A204.1 (cell line): ENCODE measurements around the gene ALPK3.
"Not testable (repeated sequence)": the region's sequence is repeated elsewhere in the genome, so short reads cannot be mapped to it uniquely, and the experiment has no call there.

ENCODE experiments used
- FAIRE-seq: peaks from 2 replicates; lab custom pipeline; 2012; peaks lifted over from hg19 to GRCh38; lab: Jason Lieb, UNC

Gene ALPK3

DNA sequence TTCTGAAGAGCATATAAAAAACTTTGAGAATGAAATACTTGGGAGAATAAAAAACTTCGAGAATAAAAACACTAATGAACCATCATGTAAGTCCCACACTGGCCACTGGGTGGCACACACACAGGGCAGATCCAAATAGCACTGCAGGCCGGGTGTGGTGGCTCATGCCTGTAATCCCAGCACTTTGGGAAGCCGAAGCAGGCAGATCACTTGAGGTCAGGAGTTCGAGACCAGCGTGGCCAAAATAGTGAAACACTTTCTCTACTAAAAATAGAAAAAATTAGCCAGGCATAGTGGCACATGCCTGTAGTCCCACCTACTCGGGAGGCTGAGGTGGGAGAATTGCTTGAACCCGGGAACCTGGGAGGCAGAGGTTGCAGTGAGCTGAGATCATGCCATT lies 28.5 kb downstream of the ALPK3 start:
- FAIRE-seq, result not testable (repeated sequence)

- no peak for FAIRE-seq
Measured at GRCh38 chr15:84846269-84846668, 29.1 kb downstream of the ALPK3 start.

- no peak for FAIRE-seq
Measured at GRCh38 chr15:84847382-84847781, 30.2 kb downstream of the ALPK3 start.

DNA sequence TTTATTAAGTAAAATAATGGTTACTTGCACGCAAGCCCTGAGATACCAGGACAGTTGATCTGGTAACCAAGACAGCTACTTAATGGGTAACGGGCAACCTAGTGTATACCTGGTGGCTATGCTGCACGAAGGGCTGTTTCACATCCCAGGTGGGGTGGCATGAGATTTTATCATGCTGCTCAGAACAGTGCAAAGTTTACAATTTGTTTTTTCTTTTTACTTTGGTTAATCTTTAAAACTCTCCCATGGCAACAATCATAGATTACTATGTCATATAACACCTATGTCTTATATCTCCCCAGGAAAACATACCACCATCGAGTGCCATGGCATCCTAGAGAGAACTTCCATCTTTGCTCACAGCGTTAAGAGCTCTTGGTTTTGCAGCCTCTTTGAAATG lies 35.1 kb downstream of the ALPK3 start:
- no peak for FAIRE-seq

DNA sequence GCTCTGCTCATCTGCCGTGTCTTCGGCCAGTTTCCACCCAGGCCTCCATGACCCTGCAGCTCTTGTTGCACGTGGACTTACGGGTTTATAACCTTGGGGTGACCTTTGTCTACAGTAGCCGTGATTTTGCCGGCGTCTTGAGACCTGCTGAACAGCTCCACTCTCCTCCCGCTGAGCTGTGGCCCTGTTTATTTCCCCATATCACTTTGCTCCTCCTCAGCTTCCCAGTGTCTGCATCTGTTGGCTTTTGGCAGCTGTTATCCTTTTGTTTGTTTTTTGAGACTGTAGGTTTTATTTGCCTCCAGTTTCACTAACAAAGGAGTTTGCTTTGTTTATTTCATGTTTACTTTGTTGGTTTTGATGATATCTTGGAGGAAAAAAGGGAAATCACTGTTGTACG lies 38.0 kb downstream of the ALPK3 start:
- FAIRE-seq, result no peak

DNA sequence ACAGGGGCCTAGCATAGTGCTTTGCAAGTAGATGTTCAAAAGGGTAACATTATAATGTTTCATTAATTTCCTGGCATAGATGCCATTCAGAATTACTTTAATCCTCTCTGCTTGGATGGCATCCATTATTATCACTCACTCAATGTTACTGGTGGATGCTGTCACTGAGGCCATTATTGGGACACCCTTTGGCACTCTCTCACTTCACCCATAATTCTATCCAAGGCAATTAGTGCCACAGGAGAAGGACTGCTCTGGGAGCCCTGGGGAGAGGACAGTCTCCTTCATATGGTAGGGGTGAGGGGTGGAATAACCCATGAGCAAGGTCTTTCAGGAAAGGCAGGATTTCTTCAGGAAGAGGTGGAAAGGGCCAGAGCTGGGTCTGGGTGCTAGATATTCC lies 38.6 kb downstream of the ALPK3 start:
- no peak for FAIRE-seq

DNA sequence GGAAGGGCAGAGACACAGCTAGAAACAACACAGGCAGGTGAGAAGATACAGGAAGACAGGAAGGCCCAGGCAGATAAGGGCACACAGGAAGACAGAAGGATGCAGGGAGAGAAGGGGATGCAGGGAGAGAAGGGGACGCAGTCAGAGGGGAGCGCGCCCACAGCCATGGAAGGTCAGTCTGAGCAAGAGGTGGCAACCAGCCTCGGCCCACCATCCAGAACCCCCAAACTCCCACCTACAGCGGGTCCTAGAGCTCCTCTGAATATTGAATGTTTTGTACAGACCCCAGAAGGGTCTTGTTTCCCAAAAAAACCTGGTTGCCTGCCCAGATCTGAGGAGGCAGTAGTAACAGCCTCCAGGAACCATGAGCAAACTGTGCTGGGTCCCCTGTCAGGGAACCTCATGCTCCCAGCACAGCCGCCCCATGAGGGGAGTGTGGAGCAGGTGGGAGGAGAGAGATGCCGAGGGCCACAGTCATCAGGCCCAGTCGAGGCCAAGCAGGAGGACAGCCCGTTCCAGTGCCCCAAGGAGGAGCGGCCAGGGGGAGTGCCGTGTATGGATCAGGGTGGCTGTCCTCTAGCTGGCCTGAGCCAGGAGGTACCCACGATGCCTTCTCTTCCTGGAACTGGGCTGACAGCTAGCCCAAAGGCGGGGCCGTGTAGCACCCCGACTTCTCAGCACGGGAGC lies 39.7 kb downstream of the ALPK3 start:
- no peak for FAIRE-seq

DNA sequence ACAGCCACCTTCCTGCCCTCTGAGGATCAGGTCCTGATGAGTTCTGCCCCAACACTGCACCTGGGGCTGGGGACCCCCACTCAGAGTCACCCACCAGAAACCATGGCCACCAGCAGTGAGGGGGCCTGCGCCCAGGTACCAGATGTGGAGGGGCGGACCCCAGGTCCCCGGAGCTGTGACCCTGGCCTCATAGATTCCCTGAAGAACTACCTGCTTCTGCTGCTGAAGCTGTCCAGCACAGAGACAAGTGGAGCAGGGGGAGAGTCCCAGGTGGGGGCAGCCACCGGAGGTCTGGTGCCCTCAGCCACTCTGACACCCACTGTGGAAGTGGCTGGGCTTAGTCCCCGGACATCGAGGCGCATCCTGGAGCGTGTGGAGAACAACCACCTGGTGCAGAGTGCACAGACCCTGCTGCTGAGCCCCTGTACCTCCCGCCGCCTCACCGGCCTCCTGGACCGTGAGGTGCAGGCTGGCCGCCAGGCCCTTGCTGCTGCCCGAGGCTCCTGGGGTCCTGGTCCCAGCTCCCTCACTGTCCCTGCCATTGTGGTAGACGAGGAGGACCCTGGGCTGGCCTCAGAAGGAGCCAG lies 40.4 kb downstream of the ALPK3 start:
- FAIRE-seq, result no peak

- FAIRE-seq, result no peak
Measured at GRCh38 chr15:84858231-84858630, 41.1 kb downstream of the ALPK3 start.

GRCh38 chr15:84859144-84859543 lies 42.0 kb downstream of the ALPK3 start:
- no peak for FAIRE-seq

DNA sequence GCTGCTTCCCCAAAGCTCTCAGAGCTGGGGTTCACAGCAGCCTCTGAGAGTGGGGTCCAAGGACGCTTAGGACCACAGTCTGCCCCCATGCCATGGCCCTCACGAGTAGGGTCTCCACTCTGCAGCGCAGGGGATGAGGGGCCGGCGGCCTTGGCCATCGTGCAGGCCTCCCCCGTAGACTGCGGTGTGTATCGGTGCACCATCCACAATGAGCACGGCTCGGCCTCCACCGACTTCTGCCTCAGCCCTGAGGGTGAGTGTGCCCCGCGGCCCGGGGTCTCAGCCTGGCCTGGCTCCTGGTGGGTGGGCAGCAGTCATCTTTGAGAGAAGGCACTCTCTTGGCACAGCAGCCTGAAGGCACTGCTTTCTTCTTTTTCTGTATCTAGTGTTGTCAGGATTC lies 42.5 kb downstream of the ALPK3 start:
- no peak for FAIRE-seq

DNA sequence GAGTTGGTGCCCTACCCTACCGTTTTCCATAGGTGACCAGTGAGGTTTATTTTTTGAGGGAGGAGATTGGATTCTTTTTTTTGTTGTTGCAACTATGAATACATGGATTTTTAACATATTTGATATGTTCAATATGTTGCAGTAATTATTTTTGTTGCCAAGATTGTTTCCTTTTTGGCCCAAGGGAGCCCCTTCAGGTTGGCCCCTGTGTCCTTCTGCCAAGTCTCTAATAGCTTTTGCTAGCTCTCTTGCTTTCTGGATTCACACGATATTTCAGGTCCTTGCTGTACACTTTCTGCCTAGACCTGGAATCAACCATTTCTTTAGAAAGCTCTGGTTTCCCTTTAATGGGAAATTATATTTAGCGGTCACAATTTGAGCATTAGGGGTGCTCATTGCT lies 44.6 kb downstream of the ALPK3 start:
- no peak for FAIRE-seq

DNA sequence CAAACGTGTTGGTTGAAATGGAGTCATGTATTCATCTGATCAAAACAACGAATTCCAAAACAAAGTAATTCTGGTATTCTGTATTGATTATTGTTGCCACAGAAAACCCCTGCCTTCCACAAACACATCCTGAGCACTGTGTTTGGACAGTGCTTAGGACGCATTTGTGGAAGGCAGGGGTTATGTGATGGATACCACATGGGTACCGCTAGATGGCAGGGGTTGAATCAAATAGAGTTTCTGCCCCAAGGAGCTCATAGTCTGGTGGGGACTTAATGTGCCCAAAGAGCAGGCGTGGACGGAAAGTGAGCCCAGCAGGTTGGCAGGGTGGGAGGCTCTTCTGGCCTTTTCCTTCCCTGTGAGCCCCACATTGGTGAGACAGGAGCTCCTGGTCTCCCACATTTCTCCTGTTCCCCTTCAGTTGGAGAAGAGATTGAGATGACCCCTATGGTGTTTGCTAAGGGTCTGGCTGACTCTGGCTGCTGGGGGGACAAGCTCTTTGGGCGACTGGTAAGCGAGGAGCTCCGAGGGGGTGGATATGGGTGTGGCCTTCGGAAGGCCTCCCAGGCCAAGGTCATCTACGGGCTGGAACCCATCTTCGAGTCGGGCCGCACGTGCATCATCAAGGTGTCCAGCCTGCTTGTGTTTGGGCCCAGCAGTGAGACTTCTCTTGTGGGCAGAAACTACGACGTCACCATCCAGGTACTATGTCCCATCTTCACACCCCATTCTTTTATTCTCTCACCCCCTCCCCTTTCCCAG lies 45.2 kb downstream of the ALPK3 start:
- FAIRE-seq, result no peak

GRCh38 chr15:84863565-84864443 lies 46.6 kb downstream of the ALPK3 start:
- FAIRE-seq, result no peak

DNA sequence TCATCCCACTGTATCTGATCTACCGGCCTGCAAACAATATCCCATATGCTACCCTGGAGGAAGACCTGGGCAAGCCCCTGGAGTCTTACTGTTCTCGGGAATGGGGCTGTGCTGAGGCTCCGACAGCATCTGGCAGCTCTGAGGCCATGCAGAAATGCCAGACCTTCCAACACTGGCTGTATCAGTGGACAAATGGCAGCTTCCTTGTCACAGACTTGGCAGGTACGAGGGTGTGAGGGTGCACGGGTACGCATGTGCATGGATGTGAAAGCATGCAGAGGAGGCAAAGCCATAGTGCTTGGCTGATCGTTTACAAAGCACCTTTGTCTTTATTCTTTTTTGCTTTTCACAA lies 47.3 kb downstream of the ALPK3 start:
- no peak for FAIRE-seq

DNA sequence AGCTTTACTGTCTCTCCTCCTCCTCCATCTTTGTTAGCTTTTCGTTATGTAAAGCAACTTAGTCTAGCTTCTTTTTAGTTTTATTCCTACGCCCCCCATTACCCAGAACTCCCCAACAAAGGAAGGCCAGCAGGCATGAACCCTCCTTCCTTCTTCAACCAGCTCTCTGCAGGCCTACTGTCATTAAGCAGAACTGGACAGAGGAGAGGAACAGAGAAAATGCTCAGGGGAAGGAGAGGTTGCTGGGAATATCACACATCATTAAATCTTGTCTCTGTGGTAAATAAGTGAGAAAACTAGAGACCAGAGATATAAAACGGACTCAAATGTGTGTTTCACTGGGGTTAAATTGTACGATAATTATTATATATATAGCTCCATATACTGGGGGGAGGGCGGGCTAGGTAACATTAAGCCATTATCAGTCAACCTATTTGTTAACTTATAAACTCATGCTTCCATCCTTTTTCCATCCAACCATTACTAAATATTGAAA lies 48.0 kb downstream of the ALPK3 start:
- FAIRE-seq, result no peak

- FAIRE-seq, result no peak
Measured at GRCh38 chr15:84868037-84868880, 51.1 kb downstream of the ALPK3 start.

GRCh38 chr15:84869510-84869909 lies 52.4 kb downstream of the ALPK3 start:
- no peak for FAIRE-seq

DNA sequence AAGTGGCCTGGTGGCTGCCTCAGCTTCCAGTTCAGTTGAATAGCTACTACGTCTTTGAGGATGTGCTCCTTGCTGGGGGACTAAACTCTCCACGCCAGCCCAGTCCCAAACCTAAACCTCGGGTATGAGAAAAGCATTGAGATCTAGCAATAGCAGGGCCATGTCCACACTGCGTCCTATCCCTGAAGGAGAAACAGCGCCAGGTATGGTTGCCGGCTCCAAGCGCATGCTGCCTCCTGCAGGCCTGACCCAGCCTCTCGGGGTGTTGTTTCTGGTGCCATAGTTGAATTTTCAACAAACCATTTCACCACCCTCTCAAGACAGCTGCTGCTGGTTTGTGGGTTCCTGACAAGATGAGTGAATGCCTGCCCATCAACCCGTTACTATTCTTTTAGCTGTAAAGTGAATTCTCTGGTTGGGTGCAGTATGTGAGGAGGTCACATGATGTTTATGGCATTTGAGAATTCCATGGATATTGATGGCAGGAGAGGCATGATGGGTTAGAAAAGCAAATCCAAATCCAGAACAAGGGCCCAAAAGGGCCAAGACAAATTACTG lies 54.4 kb downstream of the ALPK3 start:
- FAIRE-seq, result no peak

GRCh38 chr15:84872009-84872910 lies 55.1 kb downstream of the ALPK3 start:
- FAIRE-seq, result no peak
